IPS-18c (cell line): ENCODE results near the gene UBAC2.
A peak's percentile ranks its signal among the peaks of the same experiment; 100 is the strongest.

Experiments
- H3K4me3 ChIP-seq: 2 replicates; pipeline ENCODE4 v1.7.0; 2013; ENCODE audit warnings: low read depth, mild to moderate bottlenecking, low read length, moderate library complexity; ENCODE audit not compliant: insufficient read depth
- H3K9me3 ChIP-seq: one replicate; pipeline ENCODE4 v1.6.1; 2013; ENCODE audit warnings: mild to moderate bottlenecking, low read length, moderate library complexity; ENCODE audit not compliant: control insufficient read depth, insufficient read depth

UBAC2 gene

GRCh38 chr13:99421758-99422585 lies 221.3 kb downstream of the UBAC2 start:
- H3K4me3 ChIP-seq: no peak overlapping the region
- peaks cover 5% of the 10 kb centered on the region for H3K9me3 ChIP-seq

- Histone ChIP-seq H3K9me3 (peaks cover 5% of the 10 kb centered on the region), H3K4me3 (no peak overlapping the region)
Observed at GRCh38 chr13:99422586-99423220, 222.0 kb downstream of the UBAC2 start.

GRCh38 chr13:99425485-99426341 lies 225.1 kb downstream of the UBAC2 start:
- Histone ChIP-seq H3K9me3 (peaks cover 5% of the 10 kb centered on the region), H3K4me3 (no peak overlapping the region)

- no peak overlapping the region for H3K4me3 ChIP-seq
Observed at GRCh38 chr13:99426426-99426825, 225.8 kb downstream of the UBAC2 start.

DNA sequence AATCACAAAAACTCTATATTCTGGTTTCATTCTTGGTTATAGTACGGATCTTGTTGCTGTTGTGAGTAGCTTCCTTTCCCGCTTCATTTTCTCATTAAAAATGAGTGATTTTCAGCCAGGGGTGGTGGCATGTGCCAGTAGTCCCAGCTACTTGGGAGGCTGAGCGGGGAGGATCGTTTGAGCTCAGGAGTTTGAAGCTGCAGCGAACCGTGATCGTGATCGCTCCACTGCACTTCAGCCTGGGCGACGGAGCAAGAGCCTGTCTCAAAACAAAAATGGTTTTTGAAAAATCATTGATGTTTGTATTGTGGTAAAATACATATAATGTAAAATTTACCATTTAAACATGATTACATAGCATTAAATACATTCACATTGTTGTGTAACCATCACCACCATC lies 229.0 kb downstream of the UBAC2 start:
- H3K9me3 ChIP-seq: no peaks in the 10 kb centered on the region
- no peak overlapping the region for H3K4me3 ChIP-seq

More at GRCh38 chr13:99426426-99426825, 225.8 kb downstream of the UBAC2 start:
- peaks cover 5% of the 10 kb centered on the region for H3K9me3 ChIP-seq

DNA sequence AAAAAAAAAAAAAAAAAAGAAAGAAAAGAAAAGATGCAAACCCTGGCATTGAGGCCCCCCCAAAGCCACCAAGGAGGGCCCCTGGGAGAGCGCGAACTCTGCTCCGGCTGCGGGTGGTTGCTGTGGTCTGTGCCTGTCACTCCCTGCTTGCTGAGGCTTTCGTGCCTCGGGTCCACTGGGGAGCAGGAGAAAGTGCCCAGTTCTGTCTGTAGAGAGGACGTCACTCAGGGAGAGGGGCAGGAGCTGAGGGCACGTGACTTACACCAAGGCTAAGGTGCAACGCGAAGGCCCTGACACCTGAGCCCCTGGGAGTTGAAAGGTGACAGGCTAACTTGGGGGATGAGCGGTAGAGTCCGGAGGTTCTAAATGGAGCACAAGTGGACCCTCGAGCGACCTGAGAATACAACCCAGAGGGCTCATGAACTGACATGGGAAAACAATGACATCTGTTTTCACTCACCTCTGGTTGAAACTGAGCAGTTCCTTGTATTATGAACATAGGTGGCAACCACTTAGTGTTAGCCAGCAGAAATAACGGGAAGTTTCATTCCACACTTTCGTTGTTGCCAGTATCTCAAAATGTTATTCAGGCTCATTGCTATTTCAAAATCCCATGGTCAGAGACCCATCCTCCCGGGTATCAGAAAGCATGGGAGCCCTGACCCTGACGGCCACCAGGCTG lies 231.4 kb downstream of the UBAC2 start:
- Histone ChIP-seq H3K4me3 (no peak overlapping the region), H3K9me3 (no peaks in the 10 kb centered on the region)

DNA sequence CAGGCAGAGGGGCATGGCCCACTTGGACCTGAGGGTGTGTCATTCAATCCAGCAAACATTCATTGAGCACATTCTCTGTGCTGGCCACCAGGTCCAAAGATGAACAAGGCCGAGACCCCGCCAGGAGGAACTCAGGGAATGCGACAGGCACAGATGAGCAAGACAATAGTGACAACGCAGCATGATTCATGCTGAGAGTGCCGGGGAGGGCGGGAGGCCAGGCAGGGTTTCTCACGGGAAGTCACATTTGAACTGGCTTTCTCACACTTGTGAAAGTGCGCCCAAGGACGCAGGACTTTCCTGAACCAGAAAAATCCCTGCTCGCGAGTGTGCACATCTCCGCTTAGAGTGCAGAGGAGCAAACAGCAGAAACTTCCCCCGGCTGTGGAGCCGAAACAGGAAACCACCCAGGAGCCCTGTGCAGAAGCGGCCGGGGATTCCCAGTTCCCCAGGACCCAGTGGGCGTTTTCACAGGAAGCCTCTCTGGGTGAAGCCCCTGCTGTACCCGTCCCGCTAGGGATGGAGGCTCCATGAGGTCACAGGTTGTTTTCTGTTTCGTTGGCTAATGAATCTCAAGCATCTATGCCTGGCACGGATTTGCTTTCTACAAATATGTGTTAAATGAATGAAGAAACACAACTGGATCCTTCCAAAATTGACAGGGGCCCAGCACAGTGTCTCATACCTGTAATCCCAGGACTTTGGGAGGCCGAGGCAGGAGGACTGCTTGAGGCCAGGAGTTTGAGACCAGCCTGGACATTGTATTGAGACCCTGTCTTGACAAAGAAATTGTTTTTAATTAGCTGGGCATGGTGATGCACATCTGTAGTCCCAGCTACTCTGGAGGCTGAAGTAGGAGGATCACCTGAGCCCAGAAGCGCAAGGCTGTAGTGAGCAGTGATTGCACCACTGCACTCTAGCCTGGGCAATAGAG lies 232.2 kb downstream of the UBAC2 start:
- Histone ChIP-seq H3K4me3 (no peak overlapping the region), H3K9me3 (no peaks in the 10 kb centered on the region)

- Histone ChIP-seq H3K4me3 (peak overlapping the region; percentile 3; the same call in 1 of the 2 replicates), H3K9me3 (no peaks in the 10 kb centered on the region)
Observed at GRCh38 chr13:99433543-99434075, 233.0 kb downstream of the UBAC2 start.

DNA sequence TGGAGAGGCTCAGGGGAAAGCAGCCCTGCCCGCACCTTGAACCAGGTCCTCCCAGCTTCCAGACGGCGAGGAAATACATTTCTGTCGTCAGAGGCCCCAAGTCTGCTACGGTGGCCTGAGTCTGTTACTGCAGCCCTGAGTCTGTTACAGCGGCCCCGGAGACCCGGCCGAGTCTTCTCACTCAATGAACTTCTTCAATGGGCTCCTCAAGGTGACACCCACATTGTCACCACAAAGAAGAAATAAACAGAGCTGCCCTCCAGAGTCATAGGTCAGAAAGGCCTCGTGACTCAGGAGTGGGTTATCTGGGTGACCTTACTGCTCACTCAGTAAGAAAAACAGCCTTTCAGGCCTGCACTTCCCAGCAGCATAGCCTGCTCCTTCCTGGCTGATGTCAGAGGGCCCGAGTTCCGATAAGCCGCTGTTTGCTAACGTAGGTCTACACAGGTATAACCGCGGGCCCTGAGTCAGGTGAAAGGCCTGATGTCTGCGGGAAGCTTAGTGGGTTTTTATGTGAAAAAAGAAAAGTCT lies 233.7 kb downstream of the UBAC2 start:
- no peak overlapping the region for H3K4me3 ChIP-seq
- no peaks in the 10 kb centered on the region for H3K9me3 ChIP-seq

- H3K4me3 ChIP-seq: no peak overlapping the region
- H3K9me3 ChIP-seq: no peaks in the 10 kb centered on the region
Observed at GRCh38 chr13:99435116-99435515, 234.5 kb downstream of the UBAC2 start.

GRCh38 chr13:99435998-99436397 lies 235.3 kb downstream of the UBAC2 start:
- Histone ChIP-seq H3K4me3 (no peak overlapping the region), H3K9me3 (no peaks in the 10 kb centered on the region)
